SK-N-SH treated with all-trans-retinoic acid at 6 μM for 48 hours (cell line): ENCODE measurements around the gene KIFC3.

ENCODE experiments used
- ATAC-seq: fragments of 200-7000 bp; cut with Tn5 transposase; 3 replicates; pipeline ENCODE4 v1.9.1; 2020; ENCODE audit warnings: mild to moderate bottlenecking, moderate library complexity
- ARNTL ChIP-seq: fragments of 450-650 bp; formaldehyde crosslinking; IDR thresholded peaks from 2 replicates; pipeline ENCODE4 v1.5.0; 2020; ENCODE audit warnings: low read depth, mild to moderate bottlenecking, moderate library complexity, borderline replicate concordance
- CREB5 ChIP-seq: fragments of 250-450 bp; sonication (Bioruptor Pico); IDR thresholded peaks from 2 replicates; pipeline ENCODE4 v1.5.1; 2020; ENCODE audit warnings: low read depth, mild to moderate bottlenecking, moderate library complexity
- CSDC2 ChIP-seq: fragments of 250-450 bp; sonication (Bioruptor Pico); IDR thresholded peaks from 2 replicates; pipeline ENCODE4 v1.5.0; 2020; ENCODE audit warnings: mild to moderate bottlenecking, moderate library complexity
- CSRNP3 ChIP-seq: fragments of 250-450 bp; sonication (Bioruptor Pico); IDR thresholded peaks from 2 replicates; pipeline ENCODE4 v1.5.1; 2021; ENCODE audit warnings: mild to moderate bottlenecking, moderate library complexity
- ESRRG ChIP-seq: fragments of 250-450 bp; sonication (Bioruptor Pico); IDR thresholded peaks from 2 replicates; pipeline ENCODE4 v1.6.1; 2021; ENCODE audit warnings: mild to moderate bottlenecking
- GLIS3 ChIP-seq: fragments of 250-450 bp; sonication (Bioruptor Pico); IDR thresholded peaks from 2 replicates; pipeline ENCODE4 v1.5.0; 2020; ENCODE audit warnings: mild to moderate bottlenecking, moderate library complexity
- ISL1 ChIP-seq: fragments of 250-450 bp; sonication (Bioruptor Pico); IDR thresholded peaks from 2 replicates; pipeline ENCODE4 v2.1.2; 2022; ENCODE audit warnings: mild to moderate bottlenecking, moderate library complexity
- PATZ1 ChIP-seq: fragments of 250-450 bp; sonication (Bioruptor Pico); IDR thresholded peaks from 2 replicates; pipeline ENCODE4 v1.8.0; 2020; ENCODE audit warnings: mild to moderate bottlenecking, moderate library complexity, borderline replicate concordance
- PPARA ChIP-seq: fragments of 250-450 bp; sonication (Bioruptor Pico); IDR thresholded peaks from 2 replicates; pipeline ENCODE4 v1.5.0; 2020; ENCODE audit warnings: mild to moderate bottlenecking, borderline replicate concordance
- RARB ChIP-seq: fragments of 250-450 bp; sonication (Bioruptor Pico); IDR thresholded peaks from 2 replicates; pipeline ENCODE4 v1.8.0; 2021; ENCODE audit warnings: mild to moderate bottlenecking, moderate library complexity
- SNAI2 ChIP-seq: fragments of 250-450 bp; sonication (Bioruptor Pico); IDR thresholded peaks from 2 replicates; pipeline ENCODE4 v1.5.0; 2020; ENCODE audit warnings: mild to moderate bottlenecking, moderate library complexity
- TCF4 ChIP-seq: fragments of 250-450 bp; sonication (Bioruptor Pico); IDR thresholded peaks from 2 replicates; pipeline ENCODE4 v1.8.0; 2021; ENCODE audit warnings: mild to moderate bottlenecking, moderate library complexity, borderline replicate concordance
- TOX ChIP-seq: fragments of 250-450 bp; sonication (Bioruptor Pico); IDR thresholded peaks from 2 replicates; pipeline ENCODE4 v1.8.0; 2021; ENCODE audit warnings: mild to moderate bottlenecking, moderate library complexity, borderline replicate concordance
- TSHZ2 ChIP-seq: fragments of 250-450 bp; sonication (Bioruptor Pico); IDR thresholded peaks from 2 replicates; pipeline ENCODE4 v1.5.0; 2020; ENCODE audit warnings: mild to moderate bottlenecking, moderate library complexity
- ZC3H10 ChIP-seq: fragments of 250-450 bp; sonication (Bioruptor Pico); IDR thresholded peaks from 2 replicates; pipeline ENCODE4 v1.5.1; 2021; ENCODE audit warnings: mild to moderate bottlenecking, moderate library complexity
- ZFP3 ChIP-seq: fragments of 250-450 bp; sonication (Bioruptor Pico); IDR thresholded peaks from 2 replicates; pipeline ENCODE4 v1.5.0; 2020; ENCODE audit warnings: mild to moderate bottlenecking, moderate library complexity
- ZFP30 ChIP-seq: fragments of 450-650 bp; formaldehyde crosslinking; IDR thresholded peaks from 2 replicates; pipeline ENCODE4 v1.5.0; 2022; ENCODE audit warnings: mild to moderate bottlenecking, moderate library complexity
- ZNF70 ChIP-seq: fragments of 450-650 bp; formaldehyde crosslinking; IDR thresholded peaks from 2 replicates; pipeline ENCODE4 v1.5.0; 2020; ENCODE audit warnings: mild to moderate bottlenecking, moderate library complexity
- ZNF8 ChIP-seq: fragments of 450-650 bp; formaldehyde crosslinking; IDR thresholded peaks from 2 replicates; pipeline ENCODE4 v1.5.0; 2020; ENCODE audit warnings: mild to moderate bottlenecking, moderate library complexity

KIFC3 gene

GRCh38 chr16:57778658-57779057 is 23.6 kb downstream of the KIFC3 start (continued):
- TF ChIP-seq SNAI2 (CRISPR knock-in tag) (no peak), ISL1 (CRISPR knock-in tag) (no peak), GLIS3 (no peak), ZNF8 (CRISPR knock-in tag) (no peak), ZFP30 (CRISPR knock-in tag) (no peak), ZNF70 (CRISPR knock-in tag) (no peak), ARNTL (CRISPR knock-in tag) (no peak), PPARA (CRISPR knock-in tag) (no peak), PATZ1 (CRISPR knock-in tag) (no peak), CSDC2 (CRISPR knock-in tag) (no peak)

GRCh38 chr16:57775661-57776469 is 26.4 kb downstream of the KIFC3 start:
- TF ChIP-seq ZC3H10 (CRISPR knock-in tag) (no peak), SNAI2 (CRISPR knock-in tag) (no peak), ARNTL (CRISPR knock-in tag) (no peak), PATZ1 (CRISPR knock-in tag) (no peak), TSHZ2 (CRISPR knock-in tag) (no peak), TOX (CRISPR knock-in tag) (no peak), ESRRG (CRISPR knock-in tag) (no peak), GLIS3 (no peak), ISL1 (CRISPR knock-in tag) (no peak), CSDC2 (CRISPR knock-in tag) (no peak), CSRNP3 (CRISPR knock-in tag) (no peak), CREB5 (no peak), TCF4 (CRISPR knock-in tag) (no peak), ZNF70 (CRISPR knock-in tag) (no peak), ZFP3 (no peak)
- peak; percentile 31; the same call in 1 of the 3 replicates for ATAC-seq

GRCh38 chr16:57774705-57775285 is 27.5 kb downstream of the KIFC3 start:
- ATAC-seq: no peak
- TF ChIP-seq RARB (CRISPR knock-in tag) (no peak), CSRNP3 (CRISPR knock-in tag) (no peak), SNAI2 (CRISPR knock-in tag) (no peak)
